Osteocyte (in vitro differentiated cells): ENCODE measurements around the gene ZFP2. TPM values are rescaled to one million over a fixed set of nuclear protein-coding genes. Genes with fewer than 3 reads are reported as not detected.
A peak's percentile ranks its signal among the peaks of the same experiment; 100 is the strongest.

Source experiments
- DNase-seq: peaks from one replicate; pipeline ENCODE4 v3.0.0; 2021; ENCODE audit warnings: mixed read lengths; ENCODE audit not compliant: unreplicated experiment; ENCODE audit errors: extremely low spot score
- H3K27ac Mint-ChIP-seq: one replicate; pipeline ENCODE4 v1.8.0; 2021; ENCODE audit warnings: mild to moderate bottlenecking, mixed read lengths; ENCODE audit not compliant: unreplicated experiment
- H3K27me3 Mint-ChIP-seq: one replicate; pipeline ENCODE4 v1.8.0; 2021; ENCODE audit warnings: mixed read lengths; ENCODE audit not compliant: unreplicated experiment
- H3K36me3 Mint-ChIP-seq: one replicate; pipeline ENCODE4 v1.8.0; 2021; ENCODE audit warnings: mixed read lengths; ENCODE audit not compliant: unreplicated experiment
- H3K4me1 Mint-ChIP-seq: one replicate; pipeline ENCODE4 v1.8.0; 2021; ENCODE audit warnings: mixed read lengths; ENCODE audit not compliant: unreplicated experiment
- H3K4me3 Mint-ChIP-seq: one replicate; pipeline ENCODE4 v1.8.0; 2021; ENCODE audit warnings: mild to moderate bottlenecking, moderate library complexity, mixed read lengths; ENCODE audit not compliant: unreplicated experiment
- H3K9me3 Mint-ChIP-seq: one replicate; pipeline ENCODE4 v1.8.0; 2021; ENCODE audit warnings: mixed read lengths; ENCODE audit not compliant: unreplicated experiment
- long read RNA-seq: library from polyadenylated mRNA; unstranded; transcript quantifications from one replicate; pipeline ENCODE4 v2.0.0, GENCODE V29; 2021
- total RNA-seq: library from RNA; stranded (reverse); gene quantifications from 2 replicates; pipeline ENCODE4 v1.2.1, GENCODE V29; 2021
- TF ChIP-seq, protein P1 (sequence below): fragments of 200-600 bp; sonication (generic); IDR thresholded peaks from 2 replicates; pipeline ENCODE4 v1.5.0; 2021; ENCODE audit warnings: antibody characterized with exemption, mild to moderate bottlenecking, moderate library complexity

The ZFP2 gene
- 1.2 and 1.7 TPM in 2 replicates for total RNA-seq
- long read RNA-seq, transcript ZFP2-201 (5 exons, 2,429 nt) = major isoform, 5 of 14 reads
- long read RNA-seq, partial matches to known transcripts = 0 of 14 reads
- long read RNA-seq, other reads (novel, unspliced or antisense) = 7 of 14 reads

DNA sequence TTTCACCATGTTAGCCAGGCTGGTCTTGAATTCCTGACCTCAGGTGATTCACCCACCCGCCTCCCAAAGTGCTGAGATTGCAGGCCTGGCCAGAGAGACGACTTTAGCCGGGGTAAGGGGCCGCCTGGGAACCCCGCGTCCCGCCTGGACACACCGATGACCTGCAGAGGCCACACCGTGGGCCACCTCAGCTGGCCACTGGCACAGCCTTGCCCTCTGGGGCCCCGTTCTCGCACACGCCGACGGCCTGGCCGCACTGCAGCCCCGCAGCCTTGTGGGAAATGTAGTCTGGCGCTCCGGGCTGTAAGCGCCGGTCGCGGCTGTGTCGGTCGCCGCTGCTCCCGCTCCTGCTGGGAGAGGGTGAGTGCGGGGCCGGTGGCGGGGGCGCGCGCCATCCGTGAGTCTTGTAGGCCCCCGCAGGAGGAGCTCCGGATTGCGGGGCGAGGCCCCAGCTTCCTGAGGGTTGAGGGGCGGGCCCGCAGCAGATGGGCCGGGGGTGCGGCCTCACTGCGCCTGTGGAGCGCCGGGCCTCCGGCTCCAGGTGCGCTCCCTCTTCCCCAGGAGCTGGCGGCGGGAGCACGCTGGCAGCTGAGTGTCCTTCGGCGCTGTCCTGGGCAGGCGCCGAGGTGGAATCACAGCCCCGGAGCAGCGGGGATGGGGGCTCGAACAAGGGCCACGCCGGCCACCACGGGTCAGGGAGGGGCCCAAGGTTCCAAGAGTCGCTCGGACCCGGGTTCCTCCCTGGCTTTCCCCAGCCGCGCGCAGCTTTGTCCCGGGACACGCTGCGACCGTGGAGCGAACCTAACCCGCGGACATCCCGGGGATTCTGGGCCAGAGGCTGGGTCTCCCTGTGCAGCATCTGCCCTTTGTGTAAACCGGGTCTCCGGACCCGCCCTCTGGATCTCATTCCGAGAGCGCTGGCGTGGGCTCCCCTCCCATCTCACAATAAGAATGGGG, at the start of gene ZFP2:
Gene ZFP2 (plus strand): TSS at position 299 of the 957 bp plus-strand sequence. CDS start 35,401 bp downstream, outside the sequence.
- peak within 1 kb of the TSS; percentile 50 for H3K27ac Mint-ChIP-seq
- peaks cover 14% of the 10 kb centered on the region for H3K36me3 Mint-ChIP-seq
- peak within 1 kb of the TSS; percentile 84 for H3K4me3 Mint-ChIP-seq

DNA sequence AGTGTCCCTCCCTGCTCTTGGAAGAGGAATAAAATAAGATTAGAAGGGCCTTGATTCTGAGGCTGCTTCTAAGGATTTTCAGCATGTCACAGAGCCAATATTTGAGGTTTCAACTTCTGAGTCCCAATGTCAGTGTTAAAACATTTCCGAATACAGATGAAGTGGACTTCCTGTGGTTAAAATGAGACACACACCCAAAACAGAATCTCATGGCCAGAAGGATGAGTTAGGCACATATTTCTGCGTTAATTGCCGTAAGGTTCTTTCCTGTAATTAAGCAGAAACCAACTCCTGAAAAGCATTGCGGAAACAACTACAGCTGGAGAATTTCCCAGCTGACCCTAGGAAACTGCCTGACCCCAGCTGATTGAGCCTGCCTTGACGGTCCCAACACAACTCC, 46.4 kb upstream of the ZFP2 start:
- Mint-ChIP-seq H3K36me3 (no peaks in the 10 kb centered on the region), H3K9me3 (peaks cover 14% of the 10 kb centered on the region), H3K4me3 (no peak overlapping the region), H3K27me3 (no peaks in the 10 kb centered on the region), H3K4me1 (no peaks in the 10 kb centered on the region), H3K27ac (no peak overlapping the region)
- no peak for DNase-seq
- TF ChIP-seq, protein P1, sequence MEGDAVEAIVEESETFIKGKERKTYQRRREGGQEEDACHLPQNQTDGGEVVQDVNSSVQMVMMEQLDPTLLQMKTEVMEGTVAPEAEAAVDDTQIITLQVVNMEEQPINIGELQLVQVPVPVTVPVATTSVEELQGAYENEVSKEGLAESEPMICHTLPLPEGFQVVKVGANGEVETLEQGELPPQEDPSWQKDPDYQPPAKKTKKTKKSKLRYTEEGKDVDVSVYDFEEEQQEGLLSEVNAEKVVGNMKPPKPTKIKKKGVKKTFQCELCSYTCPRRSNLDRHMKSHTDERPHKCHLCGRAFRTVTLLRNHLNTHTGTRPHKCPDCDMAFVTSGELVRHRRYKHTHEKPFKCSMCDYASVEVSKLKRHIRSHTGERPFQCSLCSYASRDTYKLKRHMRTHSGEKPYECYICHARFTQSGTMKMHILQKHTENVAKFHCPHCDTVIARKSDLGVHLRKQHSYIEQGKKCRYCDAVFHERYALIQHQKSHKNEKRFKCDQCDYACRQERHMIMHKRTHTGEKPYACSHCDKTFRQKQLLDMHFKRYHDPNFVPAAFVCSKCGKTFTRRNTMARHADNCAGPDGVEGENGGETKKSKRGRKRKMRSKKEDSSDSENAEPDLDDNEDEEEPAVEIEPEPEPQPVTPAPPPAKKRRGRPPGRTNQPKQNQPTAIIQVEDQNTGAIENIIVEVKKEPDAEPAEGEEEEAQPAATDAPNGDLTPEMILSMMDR = no peak

More for the DNA sequence above, at the start of gene ZFP2:
- peaks cover 27% of the 10 kb centered on the region for H3K9me3 Mint-ChIP-seq
- TF ChIP-seq, protein P1 = no peak
- H3K27me3 Mint-ChIP-seq = no peaks in the 10 kb centered on the region
- H3K4me1 Mint-ChIP-seq = peaks cover 9% of the 10 kb centered on the region
- DNase-seq = peak; percentile 87

DNA sequence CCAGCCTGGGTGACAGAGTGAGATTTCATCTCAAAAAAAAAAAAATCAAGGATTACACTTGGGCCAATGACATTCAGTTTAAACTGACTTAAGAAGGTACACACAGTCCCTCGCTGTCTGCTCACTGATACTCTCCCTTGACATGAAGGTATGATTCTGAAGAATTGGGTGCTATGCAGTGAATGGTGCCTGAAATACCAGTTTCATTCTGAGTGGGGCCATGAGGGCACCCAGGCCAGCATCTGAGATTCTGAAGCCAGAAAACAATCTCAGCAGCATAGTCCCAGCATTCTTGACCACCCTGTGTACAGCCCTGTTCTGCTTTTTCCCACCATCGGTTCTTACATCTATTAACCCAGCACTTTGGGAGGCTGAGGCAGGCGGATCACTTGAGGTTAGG, 43.8 kb upstream of the ZFP2 start:
- Mint-ChIP-seq H3K27ac (no peak overlapping the region), H3K4me1 (no peaks in the 10 kb centered on the region)

DNA sequence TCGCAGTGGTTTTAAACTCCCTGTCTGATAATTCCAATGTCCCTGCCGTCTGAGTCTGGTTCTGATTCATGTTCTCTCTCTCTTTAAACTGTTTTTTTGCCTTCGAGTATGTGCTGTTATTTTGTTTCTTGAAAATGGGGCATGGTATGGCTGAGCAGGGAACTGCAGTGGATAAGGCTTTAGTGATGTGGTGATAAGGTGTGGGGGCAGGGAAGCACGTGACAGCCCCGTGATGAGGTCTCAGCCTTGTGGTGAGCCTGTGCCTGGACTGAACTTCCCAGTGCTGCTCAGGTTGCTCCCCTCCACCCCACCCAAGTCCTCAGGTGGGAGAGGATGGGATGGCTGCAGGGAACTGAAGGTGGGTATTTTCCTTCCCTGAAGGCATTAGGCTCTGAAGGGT, 41.4 kb upstream of the ZFP2 start:
- Mint-ChIP-seq H3K4me1 (no peaks in the 10 kb centered on the region), H3K4me3 (no peak overlapping the region), H3K27me3 (no peaks in the 10 kb centered on the region), H3K27ac (no peak overlapping the region), H3K36me3 (no peaks in the 10 kb centered on the region), H3K9me3 (peaks cover 17% of the 10 kb centered on the region)
- TF ChIP-seq, protein P1 = no peak
- DNase-seq = no peak

More for the DNA sequence above, 43.8 kb upstream of the ZFP2 start:
- Mint-ChIP-seq H3K4me3 (no peak overlapping the region), H3K9me3 (peaks cover 15% of the 10 kb centered on the region), H3K27me3 (no peaks in the 10 kb centered on the region), H3K36me3 (no peaks in the 10 kb centered on the region)
- TF ChIP-seq, protein P1 = no peak
- no peak for DNase-seq
